Measurements from ENCODE around the gene THSD4. TPM values are rescaled to one million over a fixed set of nuclear protein-coding genes. Genes with fewer than 3 reads are reported as not detected.

The THSD4 gene
- total RNA-seq, 1 experiment from 2014 or later: 65.4 TPM

- no peaks in the 10 kb centered on the region for H3K4me1 ChIP-seq (ENCODE audit: control insufficient read depth, insufficient read depth, low read length)
- peaks cover 4% of the 10 kb centered on the region; the same call in 1 of the 2 replicates for H3K9me3 ChIP-seq (ENCODE audit: control insufficient read depth, insufficient read depth, low read depth, low read length)
- no peak for ATAC-seq
- POLR2A ChIA-PET: no interaction called here
- H3K36me3 ChIP-seq (ENCODE audit: control insufficient read depth, insufficient read depth, low read length): no peaks in the 10 kb centered on the region
- in situ Hi-C loops (cut with HindIII; ENCODE audit: low pct_unique_long_range_greater_than_20kb, low sequenced_read_pairs): no loop called here
- no peaks in the 10 kb centered on the region for H3K27me3 ChIP-seq (ENCODE audit: control insufficient read depth, insufficient read depth, low read length)
- TF ChIP-seq POLR2AphosphoS5 (IDR thresholded peaks at IDR 0.05; ENCODE audit: low read depth, low read length) (no peak), TCF7L2 (IDR thresholded peaks at IDR 0.05; ENCODE audit: low read depth, low read length) (no peak), SIN3A (IDR thresholded peaks at IDR 0.05; ENCODE audit: borderline replicate concordance, insufficient read depth, low read depth, low read length) (no peak)
- TF ChIP-seq, protein P1, sequence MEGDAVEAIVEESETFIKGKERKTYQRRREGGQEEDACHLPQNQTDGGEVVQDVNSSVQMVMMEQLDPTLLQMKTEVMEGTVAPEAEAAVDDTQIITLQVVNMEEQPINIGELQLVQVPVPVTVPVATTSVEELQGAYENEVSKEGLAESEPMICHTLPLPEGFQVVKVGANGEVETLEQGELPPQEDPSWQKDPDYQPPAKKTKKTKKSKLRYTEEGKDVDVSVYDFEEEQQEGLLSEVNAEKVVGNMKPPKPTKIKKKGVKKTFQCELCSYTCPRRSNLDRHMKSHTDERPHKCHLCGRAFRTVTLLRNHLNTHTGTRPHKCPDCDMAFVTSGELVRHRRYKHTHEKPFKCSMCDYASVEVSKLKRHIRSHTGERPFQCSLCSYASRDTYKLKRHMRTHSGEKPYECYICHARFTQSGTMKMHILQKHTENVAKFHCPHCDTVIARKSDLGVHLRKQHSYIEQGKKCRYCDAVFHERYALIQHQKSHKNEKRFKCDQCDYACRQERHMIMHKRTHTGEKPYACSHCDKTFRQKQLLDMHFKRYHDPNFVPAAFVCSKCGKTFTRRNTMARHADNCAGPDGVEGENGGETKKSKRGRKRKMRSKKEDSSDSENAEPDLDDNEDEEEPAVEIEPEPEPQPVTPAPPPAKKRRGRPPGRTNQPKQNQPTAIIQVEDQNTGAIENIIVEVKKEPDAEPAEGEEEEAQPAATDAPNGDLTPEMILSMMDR (IDR thresholded peaks at IDR 0.05): no peak
- TF ChIP-seq, protein P2, sequence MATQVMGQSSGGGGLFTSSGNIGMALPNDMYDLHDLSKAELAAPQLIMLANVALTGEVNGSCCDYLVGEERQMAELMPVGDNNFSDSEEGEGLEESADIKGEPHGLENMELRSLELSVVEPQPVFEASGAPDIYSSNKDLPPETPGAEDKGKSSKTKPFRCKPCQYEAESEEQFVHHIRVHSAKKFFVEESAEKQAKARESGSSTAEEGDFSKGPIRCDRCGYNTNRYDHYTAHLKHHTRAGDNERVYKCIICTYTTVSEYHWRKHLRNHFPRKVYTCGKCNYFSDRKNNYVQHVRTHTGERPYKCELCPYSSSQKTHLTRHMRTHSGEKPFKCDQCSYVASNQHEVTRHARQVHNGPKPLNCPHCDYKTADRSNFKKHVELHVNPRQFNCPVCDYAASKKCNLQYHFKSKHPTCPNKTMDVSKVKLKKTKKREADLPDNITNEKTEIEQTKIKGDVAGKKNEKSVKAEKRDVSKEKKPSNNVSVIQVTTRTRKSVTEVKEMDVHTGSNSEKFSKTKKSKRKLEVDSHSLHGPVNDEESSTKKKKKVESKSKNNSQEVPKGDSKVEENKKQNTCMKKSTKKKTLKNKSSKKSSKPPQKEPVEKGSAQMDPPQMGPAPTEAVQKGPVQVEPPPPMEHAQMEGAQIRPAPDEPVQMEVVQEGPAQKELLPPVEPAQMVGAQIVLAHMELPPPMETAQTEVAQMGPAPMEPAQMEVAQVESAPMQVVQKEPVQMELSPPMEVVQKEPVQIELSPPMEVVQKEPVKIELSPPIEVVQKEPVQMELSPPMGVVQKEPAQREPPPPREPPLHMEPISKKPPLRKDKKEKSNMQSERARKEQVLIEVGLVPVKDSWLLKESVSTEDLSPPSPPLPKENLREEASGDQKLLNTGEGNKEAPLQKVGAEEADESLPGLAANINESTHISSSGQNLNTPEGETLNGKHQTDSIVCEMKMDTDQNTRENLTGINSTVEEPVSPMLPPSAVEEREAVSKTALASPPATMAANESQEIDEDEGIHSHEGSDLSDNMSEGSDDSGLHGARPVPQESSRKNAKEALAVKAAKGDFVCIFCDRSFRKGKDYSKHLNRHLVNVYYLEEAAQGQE (IDR thresholded peaks at IDR 0.05; ENCODE audit: insufficient read depth in 1 of 2, low read depth in 2 of 2, low read length in 1 of 2): no peak
- TSS peak; percentile 23 for BruUV-seq (replicated peaks)
- no peak overlapping the region for H3K4me3 ChIP-seq (ENCODE audit: low read depth in 2 of 2, low read length in 2 of 2)
- DNase-seq (ENCODE audit: low read depth, low spot score): no peak
- H3K27ac ChIP-seq (ENCODE audit: low read length): no peak overlapping the region
- CTCF ChIA-PET: no interaction called here
- intact Hi-C loops (cut with micrococcal nuclease; ENCODE audit: unreplicated experiment): no loop called here
Observed at GRCh38 chr15:71586463-71586862, 471.2 kb downstream of the THSD4 start.

DNA sequence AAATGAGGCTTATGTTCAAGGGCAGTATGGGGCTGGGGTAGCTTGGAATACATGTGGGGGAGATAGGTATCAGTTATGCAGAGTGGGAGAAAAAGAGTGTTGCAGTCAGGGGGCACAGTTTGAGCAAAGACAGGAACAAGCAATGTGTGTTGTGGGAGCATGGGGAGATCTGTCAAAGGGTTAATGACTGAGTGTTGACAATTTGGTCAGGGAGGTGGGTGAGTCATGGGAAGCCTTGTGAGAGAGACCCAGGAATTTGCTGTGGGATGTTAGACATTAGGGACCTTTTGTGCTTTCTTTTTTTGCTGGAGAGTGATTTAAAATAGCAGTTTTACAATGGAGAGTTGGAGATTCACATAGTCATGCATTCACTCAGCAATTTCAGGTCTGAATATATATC, 473.5 kb downstream of the THSD4 start:
- POLR2A ChIA-PET: no interaction called here
- BruUV-seq (replicated peaks): no TSS peak
- no peak for DNase-seq (ENCODE audit: low read depth, low spot score)
- ATAC-seq: peak; percentile 63; the same call in 1 of the 2 replicates
- TF ChIP-seq SIN3A (IDR thresholded peaks at IDR 0.05; ENCODE audit: borderline replicate concordance, insufficient read depth, low read depth, low read length) (no peak), POLR2AphosphoS5 (IDR thresholded peaks at IDR 0.05; ENCODE audit: low read depth, low read length) (no peak), TCF7L2 (IDR thresholded peaks at IDR 0.05; ENCODE audit: low read depth, low read length) (no peak)
- TF ChIP-seq, protein P1 (IDR thresholded peaks at IDR 0.05): no peak
- TF ChIP-seq, protein P2 (IDR thresholded peaks at IDR 0.05; ENCODE audit: insufficient read depth in 1 of 2, low read depth in 2 of 2, low read length in 1 of 2): no peak
- intact Hi-C loops (cut with micrococcal nuclease; ENCODE audit: unreplicated experiment): no loop called here
- CTCF ChIA-PET: no interaction called here
- Histone ChIP-seq H3K4me1 (ENCODE audit: control insufficient read depth, insufficient read depth, low read length) (no peaks in the 10 kb centered on the region), H3K27me3 (ENCODE audit: control insufficient read depth, insufficient read depth, low read length) (no peaks in the 10 kb centered on the region), H3K27ac (ENCODE audit: low read length) (no peak overlapping the region), H3K4me3 (ENCODE audit: low read depth in 2 of 2, low read length in 2 of 2) (no peak overlapping the region), H3K36me3 (ENCODE audit: control insufficient read depth, insufficient read depth, low read length) (no peaks in the 10 kb centered on the region), H3K9me3 (ENCODE audit: control insufficient read depth, insufficient read depth, low read depth, low read length) (peaks cover 4% of the 10 kb centered on the region; the same call in 1 of the 2 replicates)
- in situ Hi-C loops (cut with HindIII; ENCODE audit: low pct_unique_long_range_greater_than_20kb, low sequenced_read_pairs): no loop called here
